Effector memory CD8-positive, alpha-beta T cell (primary cell): ENCODE data around the gene TRIP13.

Experiments
- ATAC-seq: fragments of 150-1000 bp; cut with Tn5 transposase; replicated peaks from 2 replicates; pipeline ENCODE4 v1.10.0; 2021; ENCODE audit warnings: mild to moderate bottlenecking, moderate library complexity
- DNase-seq, 3 experiments: peaks; one replicate each; pipeline ENCODE4 v3.0.0; 2021
- H3K27ac Mint-ChIP-seq, 2 donors: one replicate each; pipeline ENCODE4 v1.8.0; 2022; ENCODE audit warnings: mild to moderate bottlenecking in 2 of 2, mixed read lengths in 2 of 2, moderate library complexity in 2 of 2
- H3K27me3 Mint-ChIP-seq, 2 donors: one replicate each; pipeline ENCODE4 v1.8.0; 2022; ENCODE audit warnings: mixed read lengths in 2 of 2
- H3K36me3 Mint-ChIP-seq: one replicate; pipeline ENCODE4 v1.8.0; 2022; ENCODE audit warnings: mild to moderate bottlenecking, moderate library complexity, mixed read lengths; ENCODE audit not compliant: insufficient read depth
- H3K4me1 Mint-ChIP-seq, 2 donors: one replicate each; pipeline ENCODE4 v1.8.0; 2022; ENCODE audit warnings: low read depth in 2 of 2, mixed read lengths in 2 of 2
- H3K4me3 Mint-ChIP-seq, 2 donors: one replicate each; pipeline ENCODE4 v1.8.0; 2022; ENCODE audit warnings: mild to moderate bottlenecking in 2 of 2, mixed read lengths in 2 of 2, moderate library complexity in 2 of 2
- H3K9me3 Mint-ChIP-seq, 2 donors: one replicate each; pipeline ENCODE4 v1.8.0; 2022; ENCODE audit warnings: mixed read lengths in 2 of 2

Gene TRIP13

GRCh38 chr5:943201-943917 lies 50.7 kb downstream of the TRIP13 start:
- no peaks in the 10 kb centered on the region for H3K36me3 Mint-ChIP-seq
- H3K9me3 Mint-ChIP-seq: no peaks in the 10 kb centered on the region
- ATAC-seq: no peak
- no peaks in the 10 kb centered on the region for H3K4me1 Mint-ChIP-seq
- no peak overlapping the region for H3K4me3 Mint-ChIP-seq
- peaks cover 45 to 77% of the 10 kb centered on the region in 2 donors for H3K27me3 Mint-ChIP-seq
- no peak for DNase-seq
- no peak overlapping the region for H3K27ac Mint-ChIP-seq

GRCh38 chr5:943918-944620 lies 51.4 kb downstream of the TRIP13 start:
- Mint-ChIP-seq H3K36me3 (no peaks in the 10 kb centered on the region), H3K9me3 (no peaks in the 10 kb centered on the region), H3K27ac (no peak overlapping the region), H3K4me3 (no peak overlapping the region), H3K4me1 (no peaks in the 10 kb centered on the region), H3K27me3 (peaks cover 52 to 79% of the 10 kb centered on the region in 2 donors)
- DNase-seq: no peak
- ATAC-seq: no peak

GRCh38 chr5:944621-944927 lies 51.9 kb downstream of the TRIP13 start:
- DNase-seq (no peak), ATAC-seq (no peak)
- Mint-ChIP-seq H3K4me3 (no peak overlapping the region), H3K4me1 (no peaks in the 10 kb centered on the region), H3K9me3 (no peaks in the 10 kb centered on the region), H3K27me3 (peaks cover 49 to 84% of the 10 kb centered on the region in 2 donors), H3K27ac (no peak overlapping the region), H3K36me3 (no peaks in the 10 kb centered on the region)

- no peak overlapping the region for H3K27ac Mint-ChIP-seq
- no peaks in the 10 kb centered on the region for H3K4me1 Mint-ChIP-seq
- no peaks in the 10 kb centered on the region for H3K9me3 Mint-ChIP-seq
- peaks cover 53 to 90% of the 10 kb centered on the region in 2 donors for H3K27me3 Mint-ChIP-seq
- H3K4me3 Mint-ChIP-seq: no peak overlapping the region
- no peaks in the 10 kb centered on the region for H3K36me3 Mint-ChIP-seq
- ATAC-seq (no peak), DNase-seq (no peak)
Observed at GRCh38 chr5:944992-945685, 52.5 kb downstream of the TRIP13 start.

- no peaks in the 10 kb centered on the region for H3K36me3 Mint-ChIP-seq
- no peaks in the 10 kb centered on the region for H3K9me3 Mint-ChIP-seq
- no peak for DNase-seq
- H3K27ac Mint-ChIP-seq: no peak overlapping the region
- no peaks in the 10 kb centered on the region for H3K4me1 Mint-ChIP-seq
- no peak for ATAC-seq
- peaks cover 57 to 92% of the 10 kb centered on the region in 2 donors for H3K27me3 Mint-ChIP-seq
- H3K4me3 Mint-ChIP-seq: no peak overlapping the region
Observed at GRCh38 chr5:945691-946551, 53.2 kb downstream of the TRIP13 start.

- Mint-ChIP-seq H3K27ac (no peak overlapping the region), H3K27me3 (peaks cover 60 to 91% of the 10 kb centered on the region in 2 donors), H3K36me3 (no peaks in the 10 kb centered on the region), H3K9me3 (no peaks in the 10 kb centered on the region), H3K4me1 (no peaks in the 10 kb centered on the region), H3K4me3 (no peak overlapping the region)
- ATAC-seq (no peak), DNase-seq (no peak)
Observed at GRCh38 chr5:946720-947625, 54.3 kb downstream of the TRIP13 start.

GRCh38 chr5:947626-948471 lies 55.2 kb downstream of the TRIP13 start:
- Mint-ChIP-seq H3K4me1 (no peaks in the 10 kb centered on the region), H3K36me3 (no peaks in the 10 kb centered on the region), H3K27me3 (peaks cover 54 to 82% of the 10 kb centered on the region in 2 donors), H3K9me3 (no peaks in the 10 kb centered on the region), H3K27ac (no peak overlapping the region), H3K4me3 (no peak overlapping the region)
- DNase-seq (no peak), ATAC-seq (no peak)

- Mint-ChIP-seq H3K36me3 (no peaks in the 10 kb centered on the region), H3K9me3 (no peaks in the 10 kb centered on the region), H3K4me1 (no peaks in the 10 kb centered on the region), H3K27me3 (peaks cover 54 to 81% of the 10 kb centered on the region in 2 donors), H3K27ac (no peak overlapping the region), H3K4me3 (no peak overlapping the region)
- ATAC-seq: no peak
- no peak for DNase-seq
Observed at GRCh38 chr5:948472-949274, 56.0 kb downstream of the TRIP13 start.

- Mint-ChIP-seq H3K27ac (no peak overlapping the region), H3K4me1 (no peaks in the 10 kb centered on the region)
Observed at GRCh38 chr5:949275-949543, 56.5 kb downstream of the TRIP13 start.

GRCh38 chr5:949815-950560 lies 57.3 kb downstream of the TRIP13 start:
- Mint-ChIP-seq H3K4me1 (no peaks in the 10 kb centered on the region), H3K27ac (no peak overlapping the region), H3K27me3 (peaks cover 50 to 76% of the 10 kb centered on the region in 2 donors), H3K9me3 (no peaks in the 10 kb centered on the region), H3K4me3 (no peak overlapping the region), H3K36me3 (no peaks in the 10 kb centered on the region)
- DNase-seq: no peak
- no peak for ATAC-seq

More at GRCh38 chr5:949275-949543, 56.5 kb downstream of the TRIP13 start:
- H3K27me3 Mint-ChIP-seq: peaks cover 54 to 80% of the 10 kb centered on the region in 2 donors
- no peaks in the 10 kb centered on the region for H3K9me3 Mint-ChIP-seq
- no peak for ATAC-seq
- H3K4me3 Mint-ChIP-seq: no peak overlapping the region
- no peak for DNase-seq
- H3K36me3 Mint-ChIP-seq: no peaks in the 10 kb centered on the region
